GM18870 (cell line): ENCODE data around the gene PITPNM3.
"Not testable (repeated sequence)": the region's sequence is repeated elsewhere in the genome, so short reads cannot be mapped to it uniquely, and the experiment has no call there.

Experiments
- ATAC-seq: cut with Tn5 transposase; IDR thresholded peaks from one replicate; pipeline ENCODE4 v1.9.1; 2021; ENCODE audit warnings: moderate library complexity; ENCODE audit not compliant: unreplicated experiment

The PITPNM3 gene

DNA sequence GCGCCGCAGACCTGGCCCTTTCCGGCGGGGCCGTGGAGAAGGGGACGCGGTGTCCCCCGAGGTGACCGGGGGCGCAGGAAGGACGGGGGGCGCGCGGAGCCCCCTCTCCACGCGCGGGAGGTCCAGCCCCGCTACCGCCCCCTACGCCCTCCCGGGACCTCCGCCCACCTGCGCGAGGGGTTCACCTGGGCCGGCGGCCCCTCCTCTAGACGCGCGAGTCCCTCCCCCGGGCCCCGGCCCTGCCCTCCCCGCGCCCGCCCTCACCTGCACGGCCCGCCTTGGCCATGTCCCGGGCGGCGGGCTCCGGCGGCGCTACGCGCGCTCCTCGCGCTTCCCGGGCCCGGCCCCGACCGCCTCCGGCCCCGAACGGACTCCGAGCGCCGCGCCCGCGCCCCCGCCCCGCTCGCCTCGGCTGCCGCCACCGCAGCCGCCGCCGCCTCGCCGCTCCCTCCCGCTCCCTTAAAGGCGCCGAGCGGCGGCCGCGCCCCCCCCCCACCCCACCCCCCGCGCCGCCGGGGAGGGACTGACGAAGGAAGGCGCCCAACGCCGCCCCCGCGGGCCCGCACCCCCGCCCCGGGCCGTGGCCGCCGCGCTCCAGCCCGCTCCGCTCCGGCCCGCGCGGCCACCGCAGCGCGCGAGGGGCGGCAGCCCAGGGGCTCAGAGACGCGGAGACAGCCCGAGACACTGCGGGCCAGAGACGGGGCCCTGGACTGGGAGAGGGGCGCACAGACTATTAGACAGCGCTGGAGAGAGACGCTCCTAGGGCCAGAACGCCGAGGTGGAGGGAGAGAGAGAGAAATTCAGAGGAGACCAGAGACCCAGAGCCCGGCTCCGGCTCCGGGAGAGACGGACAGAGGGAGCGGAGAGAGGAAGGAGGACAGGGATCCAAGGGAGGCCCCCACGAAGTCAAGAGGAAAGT lies at the start of gene PITPNM3:
Gene PITPNM3, minus strand, starts transcription at position 435 of the 919 bp plus-strand sequence. Its CDS starts 149 bp downstream, at position 286.
- ATAC-seq, result no peak

DNA sequence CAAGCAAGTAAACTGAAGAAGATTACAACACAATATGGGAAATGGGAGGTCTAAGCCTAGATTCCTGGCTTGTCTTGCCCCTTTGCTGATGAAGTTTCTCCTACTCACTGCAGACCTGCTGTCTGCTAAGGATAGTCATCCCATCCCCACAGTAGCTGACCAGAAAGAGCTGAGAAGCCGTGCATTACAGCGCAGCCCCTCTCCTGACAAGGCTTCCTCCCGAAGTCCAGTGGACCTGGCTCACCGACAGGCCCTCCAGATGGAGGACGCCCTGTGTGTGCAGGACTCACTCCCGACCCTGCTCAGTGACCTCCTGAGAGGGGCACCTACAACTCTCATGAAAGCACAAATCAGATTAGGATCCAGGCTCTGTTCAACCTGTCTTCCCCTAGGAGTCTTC lies 48.8 kb upstream of the PITPNM3 start:
- no peak for ATAC-seq

GRCh38 chr17:6603744-6604325 lies 47.5 kb upstream of the PITPNM3 start:
- ATAC-seq, result no peak

- no peak for ATAC-seq
These were observed 45.8 kb upstream of the PITPNM3 start for GRCh38 chr17:6602141-6602540.

DNA sequence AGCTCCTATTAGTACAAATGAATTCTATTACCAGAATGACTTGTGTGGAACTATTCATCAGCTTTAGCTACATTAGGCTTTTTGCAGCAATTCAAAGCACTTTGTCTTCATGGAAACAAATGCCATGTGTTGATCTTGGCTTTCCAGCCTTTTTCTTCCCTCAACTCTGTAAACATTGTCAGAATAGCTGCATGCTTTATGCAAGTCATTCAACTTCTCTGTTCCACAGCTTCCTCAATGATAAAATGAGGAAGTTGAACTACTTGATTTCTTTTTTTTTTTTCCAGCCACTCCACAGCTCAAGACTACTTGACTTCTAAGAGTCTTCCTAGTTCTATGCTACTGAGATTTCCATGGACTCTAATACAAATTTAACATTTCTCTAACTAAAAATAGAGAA lies 43.0 kb upstream of the PITPNM3 start:
- ATAC-seq, result no peak

DNA sequence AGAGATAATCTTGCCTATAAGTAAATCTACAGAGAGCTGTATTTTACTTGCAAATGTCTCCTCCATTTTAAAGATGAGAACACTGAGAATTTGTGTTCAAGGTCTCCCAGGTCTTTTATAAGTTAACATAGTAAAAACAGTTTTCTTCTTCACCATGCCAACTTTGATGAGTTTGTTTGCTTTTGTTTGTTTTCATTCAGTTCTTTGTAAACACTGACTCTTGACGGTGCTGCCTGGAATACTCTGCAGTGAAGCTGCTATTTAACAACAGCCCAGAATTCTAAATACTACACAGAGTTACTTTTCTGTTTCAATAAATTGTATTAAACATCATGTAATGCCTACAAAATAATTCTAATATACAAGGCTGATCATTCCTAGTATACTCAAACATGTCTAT lies 41.4 kb upstream of the PITPNM3 start:
- ATAC-seq, result no peak

DNA sequence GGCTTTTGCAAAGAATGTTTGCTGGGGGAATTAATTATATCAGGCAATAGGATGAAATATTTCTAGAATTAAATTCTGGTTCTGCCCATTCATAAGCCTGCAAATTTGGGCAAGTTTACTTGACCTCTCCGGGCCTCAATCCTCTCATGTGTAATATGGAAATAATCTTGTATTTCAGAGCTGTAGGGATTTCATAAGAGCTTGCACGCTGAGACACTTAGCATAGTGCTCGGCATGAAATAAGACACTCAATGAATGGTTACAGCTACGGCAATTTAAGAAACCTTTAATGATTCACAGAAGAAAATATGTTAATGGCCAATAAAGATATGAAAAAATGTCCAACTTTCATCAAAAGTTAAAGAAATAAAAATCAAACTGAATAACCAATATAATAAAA lies 40.6 kb upstream of the PITPNM3 start:
- ATAC-seq, result no peak

- ATAC-seq, result no peak
These were observed 40.2 kb upstream of the PITPNM3 start for GRCh38 chr17:6596511-6596910.

DNA sequence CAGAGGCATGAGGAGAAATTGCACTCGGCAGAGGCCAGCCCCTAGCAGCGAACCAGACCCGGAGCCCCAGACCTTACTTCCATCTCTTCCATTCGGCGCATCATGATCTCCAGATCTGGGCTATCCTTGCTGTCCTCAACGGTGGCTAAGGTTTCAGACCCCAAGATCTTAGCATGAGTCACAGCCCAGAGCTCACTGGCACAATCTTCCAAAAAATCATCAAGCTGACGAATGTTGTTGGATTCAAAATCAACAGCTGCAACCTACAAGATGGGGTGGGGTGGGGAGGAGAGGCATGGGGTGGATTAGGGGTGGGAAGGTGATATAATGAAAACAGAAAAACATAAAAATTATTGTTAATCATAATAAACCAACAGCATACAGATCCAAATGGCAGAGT lies 39.7 kb upstream of the PITPNM3 start:
- no peak for ATAC-seq

DNA sequence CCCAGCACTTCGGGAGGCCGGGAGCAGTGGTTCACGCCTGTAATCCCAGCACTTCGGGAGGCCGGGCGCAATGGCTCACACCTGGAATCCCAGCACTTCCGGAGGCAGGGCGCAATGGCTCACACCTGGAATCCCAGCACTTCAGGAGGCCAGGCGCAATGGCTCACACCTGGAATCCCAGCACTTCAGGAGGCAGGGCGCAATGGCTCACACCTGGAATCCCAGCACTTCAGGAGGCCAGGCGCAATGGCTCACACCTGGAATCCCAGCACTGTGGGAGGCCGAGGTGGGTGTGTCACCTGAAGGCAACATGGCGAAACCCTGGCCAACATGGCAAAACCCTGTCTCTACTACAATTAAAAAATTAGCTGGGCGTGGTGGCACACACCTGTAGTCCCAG lies 37.0 kb upstream of the PITPNM3 start:
- ATAC-seq, result not testable (repeated sequence)

- ATAC-seq, result no peak
These were observed 35.8 kb upstream of the PITPNM3 start for GRCh38 chr17:6592173-6592572.

- no peak for ATAC-seq
These were observed 35.3 kb upstream of the PITPNM3 start for GRCh38 chr17:6591599-6592158.

GRCh38 chr17:6589266-6589946 lies 33.1 kb upstream of the PITPNM3 start:
- ATAC-seq, result no peak

GRCh38 chr17:6588165-6588564 lies 31.8 kb upstream of the PITPNM3 start:
- no peak for ATAC-seq

DNA sequence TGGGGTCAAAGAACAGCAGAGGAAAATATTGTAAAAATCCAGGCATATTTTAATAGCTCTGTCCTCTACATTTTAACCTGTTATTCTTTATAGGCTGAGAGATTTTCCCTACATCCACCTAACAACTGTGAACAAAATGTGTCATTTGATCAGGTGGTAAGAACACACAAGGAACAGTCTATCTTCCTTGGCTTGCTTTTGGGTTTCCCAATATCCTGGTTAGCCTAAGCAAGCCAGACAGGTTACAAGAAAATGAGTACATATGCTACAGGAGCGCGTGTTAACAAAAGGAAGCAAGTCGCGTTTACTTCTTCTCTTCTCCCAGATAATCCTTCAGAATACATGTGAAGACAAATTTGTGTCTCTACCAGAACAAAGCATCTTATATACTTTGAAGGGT lies 31.0 kb upstream of the PITPNM3 start:
- ATAC-seq, result no peak

- ATAC-seq, result no peak
These were observed 27.1 kb upstream of the PITPNM3 start for GRCh38 chr17:6583411-6583810.

GRCh38 chr17:6580625-6581024 lies 24.3 kb upstream of the PITPNM3 start:
- ATAC-seq, result no peak

- no peak for ATAC-seq
These were observed 22.1 kb upstream of the PITPNM3 start for GRCh38 chr17:6578491-6578890.

DNA sequence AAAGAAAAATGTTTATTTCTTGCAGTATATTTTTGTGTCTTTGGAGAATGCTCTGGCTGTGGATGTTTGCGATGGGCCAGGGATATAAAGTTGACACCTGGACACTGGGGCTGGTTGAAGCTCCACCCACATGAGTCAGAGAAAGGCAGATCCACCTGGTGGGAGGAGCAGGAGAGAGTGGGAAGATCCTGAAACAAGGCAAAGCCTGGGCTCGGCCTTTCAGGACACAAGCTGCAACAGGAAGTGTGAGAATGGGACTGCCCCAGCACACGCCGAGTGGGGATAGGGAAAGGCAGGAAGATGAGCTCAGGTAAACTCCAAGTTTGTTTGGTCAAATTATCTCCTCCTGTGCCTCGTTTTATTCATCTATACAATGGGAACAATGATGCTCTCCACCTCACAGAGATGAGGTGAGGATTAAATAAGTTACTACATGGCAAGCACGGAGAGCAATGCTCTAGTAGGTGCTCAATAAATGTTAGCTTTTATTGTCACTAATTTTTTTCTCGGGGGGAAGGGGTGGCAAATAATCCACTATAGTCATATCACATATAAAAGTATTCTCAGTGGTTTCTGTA lies 21.4 kb upstream of the PITPNM3 start:
- ATAC-seq, result no peak

- no peak for ATAC-seq
These were observed 19.9 kb upstream of the PITPNM3 start for GRCh38 chr17:6576038-6576785.
